ENCODE data around the gene BAX.
A peak's percentile ranks its signal among the peaks of the same experiment; 100 is the strongest.
"Not testable (repeated sequence)": the region's sequence is repeated elsewhere in the genome, so short reads cannot be mapped to it uniquely, and the experiment has no call there.

Gene BAX

GRCh38 chr19:48954595-48955307, at the start of gene BAX:
BAX (plus strand) TSS chr19:48954875; CDS start chr19:48954929, 54 bp downstream.
- intact Hi-C loops (cut with micrococcal nuclease): no loop called here
- H3K27ac Mint-ChIP-seq: peak within 1 kb of the TSS; percentile 87
- H3K27me3 Mint-ChIP-seq: peaks cover 8% of the 10 kb centered on the region
- H3K36me3 Mint-ChIP-seq (ENCODE audit: low read depth): peaks cover 43% of the 10 kb centered on the region
- peak within 1 kb of the TSS; percentile 85 for H3K4me3 Mint-ChIP-seq
- H3K9me3 Mint-ChIP-seq: no peaks in the 10 kb centered on the region
- peaks cover 69% of the 10 kb centered on the region for H3K4me1 Mint-ChIP-seq (ENCODE audit: low read depth)

GRCh38 chr19:48905664-48906063, 49.0 kb upstream of the BAX start:
- Mint-ChIP-seq H3K4me1 (ENCODE audit: low read depth) (peaks cover 43% of the 10 kb centered on the region), H3K27me3 (no peaks in the 10 kb centered on the region), H3K27ac (peak overlapping the region; percentile 79), H3K9me3 (no peaks in the 10 kb centered on the region), H3K36me3 (ENCODE audit: low read depth) (peaks cover 100% of the 10 kb centered on the region), H3K4me3 (no peak overlapping the region)
- intact Hi-C loops (cut with micrococcal nuclease): no loop called here

- H3K9me3 Mint-ChIP-seq: no peaks in the 10 kb centered on the region
- H3K36me3 Mint-ChIP-seq (ENCODE audit: low read depth): peaks cover 100% of the 10 kb centered on the region
- H3K4me3 Mint-ChIP-seq: no peak overlapping the region
- H3K27ac Mint-ChIP-seq: peak overlapping the region; percentile 79
- intact Hi-C loops (cut with micrococcal nuclease): no loop called here
- H3K27me3 Mint-ChIP-seq: no peaks in the 10 kb centered on the region
- peaks cover 39% of the 10 kb centered on the region for H3K4me1 Mint-ChIP-seq (ENCODE audit: low read depth)
Observed at GRCh38 chr19:48906324-48906723, 48.4 kb upstream of the BAX start.

GRCh38 chr19:48907671-48908070, 47.0 kb upstream of the BAX start:
- H3K27ac Mint-ChIP-seq: peak overlapping the region; percentile 79
- no peaks in the 10 kb centered on the region for H3K9me3 Mint-ChIP-seq
- peaks cover 100% of the 10 kb centered on the region for H3K36me3 Mint-ChIP-seq (ENCODE audit: low read depth)
- intact Hi-C loops (cut with micrococcal nuclease): no loop called here
- H3K27me3 Mint-ChIP-seq: no peaks in the 10 kb centered on the region
- H3K4me3 Mint-ChIP-seq: peak overlapping the region; percentile 52
- H3K4me1 Mint-ChIP-seq (ENCODE audit: low read depth): peaks cover 26% of the 10 kb centered on the region

- H3K27ac Mint-ChIP-seq; H3K27me3 Mint-ChIP-seq; intact Hi-C loops (cut with micrococcal nuclease); H3K9me3 Mint-ChIP-seq; H3K4me3 Mint-ChIP-seq: not testable (repeated sequence)
- Mint-ChIP-seq H3K36me3 (ENCODE audit: low read depth) (peaks cover 100% of the 10 kb centered on the region), H3K4me1 (ENCODE audit: low read depth) (peaks cover 24% of the 10 kb centered on the region)
Observed at GRCh38 chr19:48909424-48910077, 45.1 kb upstream of the BAX start.

GRCh38 chr19:48910803-48911202, 43.9 kb upstream of the BAX start:
- Mint-ChIP-seq H3K4me1 (ENCODE audit: low read depth) (peaks cover 19% of the 10 kb centered on the region), H3K4me3 (no peak overlapping the region), H3K27me3 (no peaks in the 10 kb centered on the region), H3K27ac (no peak overlapping the region), H3K9me3 (no peaks in the 10 kb centered on the region), H3K36me3 (ENCODE audit: low read depth) (peaks cover 100% of the 10 kb centered on the region)
- intact Hi-C loops (cut with micrococcal nuclease): no loop called here

GRCh38 chr19:48913114-48913889, 41.4 kb upstream of the BAX start:
- H3K9me3 Mint-ChIP-seq: no peaks in the 10 kb centered on the region

GRCh38 chr19:48914181-48914580, 40.5 kb upstream of the BAX start:
- H3K27ac Mint-ChIP-seq: no peak overlapping the region
- H3K4me3 Mint-ChIP-seq: no peak overlapping the region

More at GRCh38 chr19:48913114-48913889, 41.4 kb upstream of the BAX start:
- intact Hi-C loops (cut with micrococcal nuclease): no loop called here
- H3K36me3 Mint-ChIP-seq (ENCODE audit: low read depth): peaks cover 100% of the 10 kb centered on the region
- no peak overlapping the region for H3K4me3 Mint-ChIP-seq
- H3K27ac Mint-ChIP-seq: no peak overlapping the region
- no peaks in the 10 kb centered on the region for H3K27me3 Mint-ChIP-seq
- peaks cover under 1% of the 10 kb centered on the region for H3K4me1 Mint-ChIP-seq (ENCODE audit: low read depth)

GRCh38 chr19:48915757-48916156, 38.9 kb upstream of the BAX start:
- Mint-ChIP-seq H3K27me3 (no peaks in the 10 kb centered on the region), H3K4me1 (ENCODE audit: low read depth) (no peaks in the 10 kb centered on the region), H3K27ac (no peak overlapping the region), H3K36me3 (ENCODE audit: low read depth) (peaks cover 100% of the 10 kb centered on the region), H3K4me3 (no peak overlapping the region), H3K9me3 (no peaks in the 10 kb centered on the region)
- intact Hi-C loops (cut with micrococcal nuclease): no loop called here

More at GRCh38 chr19:48914181-48914580, 40.5 kb upstream of the BAX start:
- Mint-ChIP-seq H3K4me1 (ENCODE audit: low read depth) (no peaks in the 10 kb centered on the region), H3K36me3 (ENCODE audit: low read depth) (peaks cover 100% of the 10 kb centered on the region), H3K9me3 (no peaks in the 10 kb centered on the region), H3K27me3 (no peaks in the 10 kb centered on the region)
- intact Hi-C loops (cut with micrococcal nuclease): no loop called here

GRCh38 chr19:48918071-48918470, 36.6 kb upstream of the BAX start:
- Mint-ChIP-seq H3K4me3 (no peak overlapping the region), H3K9me3 (no peaks in the 10 kb centered on the region), H3K27ac (no peak overlapping the region), H3K4me1 (ENCODE audit: low read depth) (no peaks in the 10 kb centered on the region), H3K27me3 (no peaks in the 10 kb centered on the region), H3K36me3 (ENCODE audit: low read depth) (peaks cover 100% of the 10 kb centered on the region)
- intact Hi-C loops (cut with micrococcal nuclease): no loop called here

GRCh38 chr19:48918801-48919247, 35.9 kb upstream of the BAX start:
- no peaks in the 10 kb centered on the region for H3K27me3 Mint-ChIP-seq
- H3K4me3 Mint-ChIP-seq: no peak overlapping the region
- intact Hi-C loops (cut with micrococcal nuclease): no loop called here
- H3K4me1 Mint-ChIP-seq (ENCODE audit: low read depth): no peaks in the 10 kb centered on the region
- H3K9me3 Mint-ChIP-seq: no peaks in the 10 kb centered on the region
- no peak overlapping the region for H3K27ac Mint-ChIP-seq
- peaks cover 100% of the 10 kb centered on the region for H3K36me3 Mint-ChIP-seq (ENCODE audit: low read depth)

GRCh38 chr19:48919271-48919670, 35.4 kb upstream of the BAX start:
- H3K36me3 Mint-ChIP-seq (ENCODE audit: low read depth): peaks cover 100% of the 10 kb centered on the region
- H3K9me3 Mint-ChIP-seq; H3K27me3 Mint-ChIP-seq; H3K4me3 Mint-ChIP-seq; H3K4me1 Mint-ChIP-seq (ENCODE audit: low read depth); intact Hi-C loops (cut with micrococcal nuclease); H3K27ac Mint-ChIP-seq: not testable (repeated sequence)

- no peaks in the 10 kb centered on the region for H3K9me3 Mint-ChIP-seq
- intact Hi-C loops (cut with micrococcal nuclease): no loop called here
- H3K36me3 Mint-ChIP-seq (ENCODE audit: low read depth): peaks cover 87% of the 10 kb centered on the region
- H3K4me3 Mint-ChIP-seq: no peak overlapping the region
- no peaks in the 10 kb centered on the region for H3K27me3 Mint-ChIP-seq
- H3K27ac Mint-ChIP-seq: no peak overlapping the region
- H3K4me1 Mint-ChIP-seq (ENCODE audit: low read depth): no peaks in the 10 kb centered on the region
Observed at GRCh38 chr19:48920949-48921348, 33.7 kb upstream of the BAX start.

Measured in dendritic cell treated with granulocyte-macrophage colony-stimulating factor and Interleukin-4, amounts not matched to agents 40 ng/mL and 50 ng/mL, for 4 days (primary cell).